ENCODE results near the gene GTPBP4. TPM values are rescaled to one million over a fixed set of nuclear protein-coding genes. Genes with fewer than 3 reads are reported as not detected.

The GTPBP4 gene
- total RNA-seq, 1 experiment from 2014 or later: 111 TPM

GRCh38 chr10:968546-969199 lies 19.6 kb upstream of the GTPBP4 start:
- Histone ChIP-seq H3K4me3 (replicated peaks in 1 of 2; ENCODE audit: low read depth in 1 of 2, low read length in 2 of 2) (no peak overlapping the region), H3K79me2 (ENCODE audit: insufficient read depth, low read length) (no peaks in the 10 kb centered on the region), H2AFZ (ENCODE audit: low read depth, low read length, poor library complexity, severe bottlenecking) (no peak overlapping the region), H3K27me3 (ENCODE audit: insufficient read depth, low read length) (no peaks in the 10 kb centered on the region; the same call in 1 of the 2 replicates), H3K9me2 (ENCODE audit: insufficient read depth) (no peaks in the 10 kb centered on the region), H3K9me3 (ENCODE audit: control insufficient read depth in 1 of 2, insufficient read depth in 1 of 2, low read depth in 1 of 2, low read length in 2 of 2) (no peaks in the 10 kb centered on the region), H3K27ac (ENCODE audit: low read depth, low read length) (no peak overlapping the region), H3K4me2 (ENCODE audit: low read length) (no peak overlapping the region), H3K36me3 (ENCODE audit: control insufficient read depth in 1 of 2, insufficient read depth in 2 of 2, low read length in 2 of 2) (no peaks in the 10 kb centered on the region), H4K20me1 (ENCODE audit: insufficient read depth) (no peaks in the 10 kb centered on the region), H3K9ac (ENCODE audit: low read length) (no peak overlapping the region), H3K4me1 (ENCODE audit: control insufficient read depth in 1 of 2, insufficient read depth in 2 of 2, low read length in 2 of 2) (no peaks in the 10 kb centered on the region)
- DNase-seq (ENCODE audit: low read depth, low spot score) (no peak), ATAC-seq (no peak)
- ChIA-PET POLR2A (interaction anchor here (1.3 kb wide), 1 partner anchor 20 kb away, joined by 3 read pairs; the partner anchor contains the start of gene GTPBP4), RAD21 (ENCODE audit: low non-redundant PET in 1 of 2, low total read pairs in 2 of 2, uncharacterized antibody in 2 of 2, unreplicated experiment in 2 of 2) (no interaction called here), CTCF (no interaction called here)
- intact Hi-C loops (cut with micrococcal nuclease): no loop called here
- BruUV-seq (replicated peaks): no TSS peak
- TF ChIP-seq SIN3A (IDR thresholded peaks at IDR 0.05; ENCODE audit: low read depth): no peak

GRCh38 chr10:969473-970150 lies 18.6 kb upstream of the GTPBP4 start:
- POLR2A ChIA-PET: interaction anchor here (1.3 kb wide), 1 partner anchor 19 kb away, joined by 3 read pairs; the partner anchor contains the start of gene GTPBP4
- H3K4me3 ChIP-seq (replicated peaks in 1 of 2; ENCODE audit: low read depth in 1 of 2, low read length in 2 of 2): no peak overlapping the region
- no peaks in the 10 kb centered on the region for H3K9me3 ChIP-seq (ENCODE audit: control insufficient read depth in 1 of 2, insufficient read depth in 1 of 2, low read depth in 1 of 2, low read length in 2 of 2)
- H3K9ac ChIP-seq (ENCODE audit: low read length): no peak overlapping the region
- H3K27ac ChIP-seq (ENCODE audit: low read depth, low read length): no peak overlapping the region
- H3K4me1 ChIP-seq (ENCODE audit: control insufficient read depth in 1 of 2, insufficient read depth in 2 of 2, low read length in 2 of 2): no peaks in the 10 kb centered on the region
- H3K79me2 ChIP-seq (ENCODE audit: insufficient read depth, low read length): no peaks in the 10 kb centered on the region
- RAD21 ChIA-PET (ENCODE audit: low non-redundant PET in 1 of 2, low total read pairs in 2 of 2, uncharacterized antibody in 2 of 2, unreplicated experiment in 2 of 2): no interaction called here
- intact Hi-C loops (cut with micrococcal nuclease): no loop called here
- CTCF ChIA-PET: no interaction called here
- no peak overlapping the region for H3K4me2 ChIP-seq (ENCODE audit: low read length)
- no peaks in the 10 kb centered on the region for H3K9me2 ChIP-seq (ENCODE audit: insufficient read depth)
- no peaks in the 10 kb centered on the region for H3K36me3 ChIP-seq (ENCODE audit: control insufficient read depth in 1 of 2, insufficient read depth in 2 of 2, low read length in 2 of 2)
- 0 out of 2 replicates have a peak, but pooled peaks have one; percentile 50 for ATAC-seq
- no peak overlapping the region for H2AFZ ChIP-seq (ENCODE audit: low read depth, low read length, poor library complexity, severe bottlenecking)
- no peaks in the 10 kb centered on the region for H4K20me1 ChIP-seq (ENCODE audit: insufficient read depth)
- no peak for DNase-seq (ENCODE audit: low read depth, low spot score)
- TF ChIP-seq MAX (IDR thresholded peaks at IDR 0.05) (peak; percentile 34; the same call in 1 of the 2 replicates), TCF7L2 (IDR thresholded peaks at IDR 0.05; ENCODE audit: borderline replicate concordance, extremely low read depth, insufficient read depth, insufficient read length) (no peak), ELF1 (IDR thresholded peaks at IDR 0.05; ENCODE audit: borderline replicate concordance, low read depth) (no peak), SRF (IDR thresholded peaks at IDR 0.05; ENCODE audit: low read depth) (no peak), CEBPB (IDR thresholded peaks at IDR 0.05; ENCODE audit: low read depth) (no peak), SIN3A (IDR thresholded peaks at IDR 0.05; ENCODE audit: low read depth) (no peak), POLR2A (IDR thresholded peaks at IDR 0.05; ENCODE audit: borderline replicate concordance, extremely low read depth, insufficient read depth, insufficient read length) (no peak)
- BruUV-seq (replicated peaks): no TSS peak
- H3K27me3 ChIP-seq (ENCODE audit: insufficient read depth, low read length): no peaks in the 10 kb centered on the region; the same call in 1 of the 2 replicates
